SK-N-SH (cell line): Measurements from ENCODE around the gene IAPP. TPM values are rescaled to one million over a fixed set of nuclear protein-coding genes. Genes with fewer than 3 reads are reported as not detected.

Experiments
- CTCF ChIA-PET: fragments of 300-600, 350-600 bp; formaldehyde crosslinking; extraction: SDS; loops from one replicate; lab custom pipeline; 2021; lab: Yijun Ruan, JAX
- POLR2A ChIA-PET: fragments of 350-600 bp; sonication (Branson Sonifier 250); formaldehyde crosslinking; extraction: SDS; loops from one replicate; lab custom pipeline; 2020; ENCODE audit warnings: antibody characterized with exemption, inconsistent platforms; lab: Yijun Ruan, JAX
- DNase-seq: peaks from one replicate; pipeline ENCODE4 v3.0.0; 2012
- H2AFZ ChIP-seq: fragments of 200-600 bp; sonication (generic); 2 replicates; pipeline ENCODE4 v1.8.1; 2016; ENCODE audit warnings: antibody characterized with exemption, mild to moderate bottlenecking, low read depth
- H3F3A ChIP-seq: fragments of 200-600 bp; sonication (generic); replicated peaks from 2 replicates; pipeline ENCODE3; 2016; ENCODE audit warnings: antibody characterized with exemption, mild to moderate bottlenecking; ENCODE audit not compliant: insufficient read depth
- H3K27ac ChIP-seq, 2 experiments: fragments of 200-500 bp in 1 of 2; fragments of 200-600 bp in 1 of 2; sonication (Bioruptor generic) in 1 of 2; sonication (generic), shearing (Covaris generic) in 1 of 2; 2 replicates each; pipeline versions ENCODE4 v1.5.1 to v1.6.1; 2014 to 2016; ENCODE audit warnings: low read depth in 2 of 2, inconsistent platforms in 1 of 2, low read length in 1 of 2, mild to moderate bottlenecking in 1 of 2, mixed read lengths in 1 of 2
- H3K27me3 ChIP-seq: fragments of 200-600 bp; sonication (generic), shearing (Covaris generic); 2 replicates; pipeline ENCODE4 v1.6.1; 2016; ENCODE audit warnings: mixed run types; ENCODE audit not compliant: insufficient read depth
- H3K36me3 ChIP-seq, 2 experiments: fragments of 200-500 bp in 1 of 2; fragments of 200-600 bp in 1 of 2; sonication (Bioruptor generic) in 1 of 2; sonication (generic) in 1 of 2; replicated peaks in 1 of 2; 2 replicates each; pipeline versions ENCODE3 to v1.5.1; 2014 to 2016; ENCODE audit warnings: low read length in 1 of 2, mild to moderate bottlenecking in 1 of 2; ENCODE audit not compliant: insufficient read depth in 2 of 2, control insufficient read depth in 1 of 2
- H3K4me1 ChIP-seq, 2 experiments: fragments of 200-500 bp in 1 of 2; fragments of 200-600 bp in 1 of 2; sonication (Bioruptor generic) in 1 of 2; sonication (generic), shearing (Covaris generic) in 1 of 2; 2 replicates each; pipeline versions ENCODE4 v1.5.1 to v1.6.1; 2014 to 2016; ENCODE audit warnings: low read depth in 1 of 2, low read length in 1 of 2, mixed run types in 1 of 2; ENCODE audit not compliant: insufficient read depth in 2 of 2, control insufficient read depth in 1 of 2
- H3K4me2 ChIP-seq: fragments of 200-600 bp; sonication (generic), shearing (Covaris generic); 2 replicates; pipeline ENCODE4 v1.6.1; 2017; ENCODE audit warnings: mixed run types
- H3K4me3 ChIP-seq, 2 experiments: fragments of 200-500 bp in 1 of 2; fragments of 200-600 bp in 1 of 2; sonication (Bioruptor generic) in 1 of 2; sonication (generic), shearing (Covaris generic) in 1 of 2; 2 replicates each; pipeline versions ENCODE4 v1.5.1 to v1.8.1; 2014 to 2016; ENCODE audit warnings: low read depth in 2 of 2, inconsistent platforms in 1 of 2, low read length in 1 of 2, mild to moderate bottlenecking in 1 of 2, mixed read lengths in 1 of 2, moderate library complexity in 1 of 2
- H3K79me2 ChIP-seq: fragments of 200-600 bp; sonication (generic); 2 replicates; pipeline ENCODE4 v1.8.1; 2017; ENCODE audit warnings: mild to moderate bottlenecking; ENCODE audit not compliant: insufficient read depth
- H3K9ac ChIP-seq: fragments of 200-600 bp; sonication (generic); 2 replicates; pipeline ENCODE4 v1.6.1; 2017; ENCODE audit warnings: mixed run types
- H3K9me2 ChIP-seq: fragments of 200-600 bp; sonication (generic); 2 replicates; pipeline ENCODE4 v1.6.1; 2017; ENCODE audit warnings: mixed run types
- H3K9me3 ChIP-seq: fragments of 200-600 bp; sonication (generic); 2 replicates; pipeline ENCODE4 v1.6.1; 2017; ENCODE audit warnings: mixed run types, mild to moderate bottlenecking, moderate library complexity
- H4K20me1 ChIP-seq: fragments of 200-600 bp; sonication (generic); 2 replicates; pipeline ENCODE4 v1.6.1; 2017; ENCODE audit warnings: mild to moderate bottlenecking, mixed run types; ENCODE audit not compliant: insufficient read depth
- ELF1 ChIP-seq: IDR thresholded peaks from 2 replicates; pipeline ENCODE4 v1.4.0; 2012
- EP300 ChIP-seq, 2 experiments: IDR thresholded peaks; 2 replicates each; pipeline versions ENCODE4 v1.4.0 to v1.6.1; 2012; ENCODE audit warnings: borderline replicate concordance in 1 of 2, low read depth in 1 of 2, low read length in 1 of 2
- EZH2phosphoT487 ChIP-seq: fragments of 200-600 bp; sonication (generic); IDR thresholded peaks from 2 replicates; pipeline ENCODE4 v1.6.1; 2017; ENCODE audit warnings: low read depth, mixed run types, mild to moderate bottlenecking, antibody characterized with exemption, moderate library complexity, borderline replicate concordance
- FOSL2 ChIP-seq: IDR thresholded peaks from 2 replicates; pipeline ENCODE4 v1.4.0; 2012; ENCODE audit warnings: low read depth, mild to moderate bottlenecking, moderate library complexity, borderline replicate concordance
- IRF3 ChIP-seq: fragments of 150-350 bp; IDR thresholded peaks from 2 replicates; pipeline ENCODE4 v1.6.1; 2016; ENCODE audit warnings: mild to moderate bottlenecking, low read depth, low read length
- NFIC ChIP-seq: IDR thresholded peaks from 2 replicates; pipeline ENCODE4 v1.4.0; 2012; ENCODE audit warnings: borderline replicate concordance
- NRF1 ChIP-seq: IDR thresholded peaks from 2 replicates; pipeline ENCODE4 v1.6.1; 2012; ENCODE audit warnings: low read depth, mild to moderate bottlenecking, low read length
- RAD21 ChIP-seq: IDR thresholded peaks from 2 replicates; pipeline ENCODE4 v1.6.1; 2012; ENCODE audit warnings: mild to moderate bottlenecking, low read length
- REST ChIP-seq: IDR thresholded peaks from 2 replicates; pipeline ENCODE4 v1.6.1; 2012; ENCODE audit warnings: mild to moderate bottlenecking, low read depth, low read length, moderate library complexity
- TCF12 ChIP-seq: IDR thresholded peaks from 2 replicates; pipeline ENCODE4 v1.4.0; 2012
- USF2 ChIP-seq: fragments of 150-350 bp; IDR thresholded peaks from 2 replicates; pipeline ENCODE4 v1.6.1; 2017; ENCODE audit warnings: antibody characterized with exemption, low read length, low read depth, borderline replicate concordance
- WGBS: methylation state at CpG from one replicate; pipeline ENCODE4 v1.1.6; 2017; ENCODE audit warnings: low lambda C conversion rate; 5-methylcytosine and 5-hydroxymethylcytosine counted together
- polyA plus RNA-seq, 3 experiments: library from polyadenylated mRNA; depleted of rRNA; stranded (reverse); fragments of >200 nt; gene quantifications; 2 replicates each; pipeline ENCODE4 v1.2.3, GENCODE V29; 2012
- TF ChIP-seq, protein P1 (sequence below): IDR thresholded peaks from 2 replicates; pipeline ENCODE4; 2012

The IAPP gene
- polyA plus RNA-seq, 1 of the 3 experiments (the other 2 are of a cell fraction) = not detected

- WGBS = 61% methylated on average over 16 of the region's 16 CpGs
- Histone ChIP-seq H2AFZ (no peak overlapping the region), H3K4me2 (no peak overlapping the region), H3K9me2 (no peaks in the 10 kb centered on the region), H3K9ac (no peak overlapping the region), H3K27me3 (no peaks in the 10 kb centered on the region), H3K36me3 (no peaks in the 10 kb centered on the region), H3K27ac (no peak overlapping the region), H3K9me3 (no peaks in the 10 kb centered on the region), H3K4me3 (no peak overlapping the region), H4K20me1 (no peaks in the 10 kb centered on the region), H3F3A (peaks cover 12% of the 10 kb centered on the region), H3K79me2 (no peaks in the 10 kb centered on the region), H3K4me1 (no peaks in the 10 kb centered on the region; a peak in 1 of 4 replicates)
- DNase-seq = no peak
- POLR2A ChIA-PET = no interaction called here
- TF ChIP-seq IRF3 (no peak), FOSL2 (no peak), RAD21 (no peak), REST (no peak), ELF1 (no peak), EZH2phosphoT487 (no peak), TCF12 (no peak), EP300 (IDR thresholded peaks at IDR 0.05; ENCODE audit: borderline replicate concordance in 1 of 2, low read depth in 1 of 2, low read length in 1 of 2) (no peak), NRF1 (no peak), NFIC (no peak), USF2 (no peak)
- TF ChIP-seq, protein P1, sequence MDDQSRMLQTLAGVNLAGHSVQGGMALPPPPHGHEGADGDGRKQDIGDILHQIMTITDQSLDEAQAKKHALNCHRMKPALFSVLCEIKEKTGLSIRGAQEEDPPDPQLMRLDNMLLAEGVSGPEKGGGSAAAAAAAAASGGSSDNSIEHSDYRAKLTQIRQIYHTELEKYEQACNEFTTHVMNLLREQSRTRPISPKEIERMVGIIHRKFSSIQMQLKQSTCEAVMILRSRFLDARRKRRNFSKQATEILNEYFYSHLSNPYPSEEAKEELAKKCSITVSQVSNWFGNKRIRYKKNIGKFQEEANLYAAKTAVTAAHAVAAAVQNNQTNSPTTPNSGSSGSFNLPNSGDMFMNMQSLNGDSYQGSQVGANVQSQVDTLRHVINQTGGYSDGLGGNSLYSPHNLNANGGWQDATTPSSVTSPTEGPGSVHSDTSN = no peak
- CTCF ChIA-PET = no interaction called here
These were observed 40.9 kb downstream of the IAPP start for GRCh38 chr12:21413369-21414277.
